ENCODE data around the gene USP8. TPM values are rescaled to one million over a fixed set of nuclear protein-coding genes. Genes with fewer than 3 reads are reported as not detected.
A peak's percentile ranks its signal among the peaks of the same experiment; 100 is the strongest.

The USP8 gene
- total RNA-seq, 1 donor, result 61.2 TPM

DNA sequence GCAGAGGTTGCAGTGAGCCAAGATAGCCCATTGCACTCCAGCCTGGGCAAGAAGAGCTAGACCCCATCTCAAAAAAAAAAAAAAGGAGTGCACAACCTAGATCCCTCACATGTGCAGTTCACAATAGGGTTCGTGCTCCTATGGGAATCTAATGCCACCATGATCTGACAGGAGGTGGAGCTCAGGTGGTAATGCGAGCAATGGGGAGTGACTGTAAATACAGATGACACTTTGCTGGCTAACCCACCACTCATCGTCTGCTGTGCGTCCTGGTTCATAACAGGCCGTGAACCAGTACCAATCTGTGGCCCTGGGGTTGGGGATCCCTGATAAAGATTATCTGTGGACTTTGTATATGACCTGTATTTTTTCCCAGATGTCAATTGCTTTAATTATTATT, 16.7 kb downstream of the USP8 start:
- Histone ChIP-seq H3K4me1 (ENCODE audit: insufficient read depth, low read length) (no peaks in the 10 kb centered on the region), H3K4me2 (ENCODE audit: insufficient read depth, low read length) (no peak overlapping the region), H3K27ac (ENCODE audit: low read depth, low read length) (no peak overlapping the region), H3K9me3 (ENCODE audit: low read depth, low read length) (no peaks in the 10 kb centered on the region), H3K4me3 (ENCODE audit: insufficient read depth, low read length) (no peak overlapping the region), H3K36me3 (ENCODE audit: insufficient read depth, low read length) (peaks cover 26% of the 10 kb centered on the region), H3K79me2 (ENCODE audit: insufficient read depth, low read length) (peaks cover 53% of the 10 kb centered on the region), H3K27me3 (ENCODE audit: insufficient read depth, low read length) (no peaks in the 10 kb centered on the region), H2AFZ (ENCODE audit: low read length) (no peak overlapping the region), H4K20me1 (ENCODE audit: insufficient read depth, low read length) (peaks cover 14% of the 10 kb centered on the region)
- no peak for DNase-seq (ENCODE audit: insufficient read length, low spot score, missing footprints)
- no peak for TF ChIP-seq CTCF (IDR thresholded peaks at IDR 0.05; ENCODE audit: extremely low read depth, low read depth, low read length)

GRCh38 chr15:50452927-50453326, 28.7 kb downstream of the USP8 start:
- DNase-seq (ENCODE audit: insufficient read length, low spot score, missing footprints), result no peak
- Histone ChIP-seq H3K4me3 (ENCODE audit: insufficient read depth, low read length) (no peak overlapping the region), H3K4me2 (ENCODE audit: insufficient read depth, low read length) (no peak overlapping the region), H3K27ac (ENCODE audit: low read depth, low read length) (peak overlapping the region; percentile 39), H3K36me3 (ENCODE audit: insufficient read depth, low read length) (peaks cover 13% of the 10 kb centered on the region), H2AFZ (ENCODE audit: low read length) (no peak overlapping the region), H3K79me2 (ENCODE audit: insufficient read depth, low read length) (peaks cover 24% of the 10 kb centered on the region), H4K20me1 (ENCODE audit: insufficient read depth, low read length) (no peaks in the 10 kb centered on the region), H3K27me3 (ENCODE audit: insufficient read depth, low read length) (no peaks in the 10 kb centered on the region), H3K9me3 (ENCODE audit: low read depth, low read length) (no peaks in the 10 kb centered on the region), H3K4me1 (ENCODE audit: insufficient read depth, low read length) (peaks cover 7% of the 10 kb centered on the region)
- TF ChIP-seq CTCF (IDR thresholded peaks at IDR 0.05; ENCODE audit: extremely low read depth, low read depth, low read length), result no peak

DNA sequence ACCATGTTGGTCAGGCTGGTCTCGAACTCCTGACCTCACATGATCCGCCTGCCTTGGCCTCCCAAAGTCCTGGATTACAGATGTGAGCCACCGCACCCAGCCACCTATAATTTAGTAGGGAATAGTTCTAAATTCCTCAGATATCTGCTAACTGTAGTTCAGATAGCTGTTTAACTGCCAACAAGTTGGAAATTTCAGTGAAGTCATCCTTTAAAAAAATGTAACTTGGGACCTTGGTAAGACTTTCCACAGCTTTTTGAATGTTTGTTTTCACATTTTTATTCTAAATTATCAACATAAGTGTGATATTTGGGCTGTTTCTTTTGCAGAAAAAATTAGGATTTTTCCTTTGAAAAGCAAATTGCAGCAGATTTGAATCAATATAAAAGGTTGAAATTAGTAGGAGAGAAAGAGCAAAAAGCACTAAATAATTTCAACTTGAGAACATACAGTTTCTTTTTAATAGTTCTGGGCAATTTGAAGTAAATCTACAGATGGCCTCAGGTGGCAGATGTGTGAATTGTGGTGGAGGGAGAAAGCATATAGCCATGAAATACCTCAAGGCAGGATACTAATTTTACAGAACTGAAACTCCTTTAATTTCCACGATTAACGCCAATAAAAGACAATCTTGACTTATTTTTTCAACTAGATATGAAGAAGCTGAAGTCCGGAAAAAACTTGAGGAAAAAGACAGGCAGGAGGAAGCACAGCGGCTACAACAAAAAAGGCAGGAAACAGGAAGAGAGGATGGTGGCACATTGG, 34.3 kb downstream of the USP8 start:
- Histone ChIP-seq H3K4me3 (ENCODE audit: insufficient read depth, low read length) (no peak overlapping the region), H2AFZ (ENCODE audit: low read length) (no peak overlapping the region), H3K27me3 (ENCODE audit: insufficient read depth, low read length) (no peaks in the 10 kb centered on the region), H3K27ac (ENCODE audit: low read depth, low read length) (no peak overlapping the region), H3K36me3 (ENCODE audit: insufficient read depth, low read length) (peaks cover 12% of the 10 kb centered on the region), H3K4me2 (ENCODE audit: insufficient read depth, low read length) (no peak overlapping the region), H4K20me1 (ENCODE audit: insufficient read depth, low read length) (no peaks in the 10 kb centered on the region), H3K4me1 (ENCODE audit: insufficient read depth, low read length) (peaks cover under 1% of the 10 kb centered on the region), H3K9me3 (ENCODE audit: low read depth, low read length) (no peaks in the 10 kb centered on the region), H3K79me2 (ENCODE audit: insufficient read depth, low read length) (peaks cover 13% of the 10 kb centered on the region)
- no peak for TF ChIP-seq CTCF (IDR thresholded peaks at IDR 0.05; ENCODE audit: extremely low read depth, low read depth, low read length)
- no peak for DNase-seq (ENCODE audit: insufficient read length, low spot score, missing footprints)

DNA sequence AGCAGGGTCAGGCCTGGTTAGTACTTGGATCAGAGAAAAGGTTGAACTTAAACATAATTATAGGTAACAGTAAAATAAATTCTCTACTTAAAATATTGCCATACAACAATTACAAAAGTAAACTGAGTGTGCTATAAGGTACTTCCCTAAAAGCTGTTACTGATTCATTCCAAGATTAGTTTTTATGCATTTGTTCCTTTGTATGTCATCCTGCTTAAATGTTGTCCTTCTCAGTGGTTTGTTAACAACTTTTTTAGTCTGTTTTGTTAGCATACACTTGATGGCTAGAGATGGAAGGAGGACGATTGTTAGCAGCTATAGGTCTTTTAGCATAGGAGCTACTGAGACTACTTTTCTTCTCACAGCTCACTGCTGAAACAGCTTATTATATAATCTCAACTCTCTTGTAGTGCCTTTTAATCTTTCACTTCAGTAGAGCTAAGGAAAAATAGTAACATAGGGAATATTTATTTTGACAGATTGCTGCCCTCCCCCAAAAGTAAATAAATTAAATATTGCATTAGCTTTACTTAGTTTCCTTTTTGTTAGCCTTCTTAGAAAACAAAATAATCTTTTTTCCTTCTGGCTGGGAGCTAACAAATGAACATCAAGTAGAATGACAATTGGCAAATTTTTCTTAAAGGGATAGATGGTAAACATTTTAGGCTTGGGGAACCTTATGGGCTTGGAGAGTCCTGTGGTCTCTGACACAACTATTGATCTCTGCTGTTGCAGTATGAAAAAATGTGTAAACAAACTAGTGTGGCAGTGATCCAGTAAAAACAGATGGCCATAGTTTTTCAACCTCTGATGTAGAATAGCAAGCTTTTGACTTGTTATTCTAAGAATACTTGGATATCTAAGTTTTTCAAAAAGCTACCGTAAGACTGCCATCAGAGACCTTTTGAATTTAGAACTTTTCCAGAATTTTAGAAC, 39.5 kb downstream of the USP8 start:
- no peak overlapping the region for H3K4me2 ChIP-seq (ENCODE audit: insufficient read depth, low read length)
- peaks cover 6% of the 10 kb centered on the region for H3K4me1 ChIP-seq (ENCODE audit: insufficient read depth, low read length)
- DNase-seq (ENCODE audit: insufficient read length, low spot score, missing footprints), result no peak
- H3K9me3 ChIP-seq (ENCODE audit: low read depth, low read length), result no peaks in the 10 kb centered on the region
- peaks cover 29% of the 10 kb centered on the region for H3K36me3 ChIP-seq (ENCODE audit: insufficient read depth, low read length)
- no peaks in the 10 kb centered on the region for H3K79me2 ChIP-seq (ENCODE audit: insufficient read depth, low read length)
- no peak overlapping the region for H3K4me3 ChIP-seq (ENCODE audit: insufficient read depth, low read length)
- no peaks in the 10 kb centered on the region for H3K27me3 ChIP-seq (ENCODE audit: insufficient read depth, low read length)
- no peak overlapping the region for H3K27ac ChIP-seq (ENCODE audit: low read depth, low read length)
- no peak for TF ChIP-seq CTCF (IDR thresholded peaks at IDR 0.05; ENCODE audit: extremely low read depth, low read depth, low read length)
- H4K20me1 ChIP-seq (ENCODE audit: insufficient read depth, low read length), result peaks cover 2% of the 10 kb centered on the region
- H2AFZ ChIP-seq (ENCODE audit: low read length), result no peak overlapping the region
